GM21390 (cell line): Measurements from ENCODE around the gene NOTUM.

ENCODE experiments used
- ATAC-seq: cut with Tn5 transposase; IDR thresholded peaks from one replicate; pipeline ENCODE4 v1.9.1; 2021; ENCODE audit not compliant: unreplicated experiment

NOTUM gene

DNA sequence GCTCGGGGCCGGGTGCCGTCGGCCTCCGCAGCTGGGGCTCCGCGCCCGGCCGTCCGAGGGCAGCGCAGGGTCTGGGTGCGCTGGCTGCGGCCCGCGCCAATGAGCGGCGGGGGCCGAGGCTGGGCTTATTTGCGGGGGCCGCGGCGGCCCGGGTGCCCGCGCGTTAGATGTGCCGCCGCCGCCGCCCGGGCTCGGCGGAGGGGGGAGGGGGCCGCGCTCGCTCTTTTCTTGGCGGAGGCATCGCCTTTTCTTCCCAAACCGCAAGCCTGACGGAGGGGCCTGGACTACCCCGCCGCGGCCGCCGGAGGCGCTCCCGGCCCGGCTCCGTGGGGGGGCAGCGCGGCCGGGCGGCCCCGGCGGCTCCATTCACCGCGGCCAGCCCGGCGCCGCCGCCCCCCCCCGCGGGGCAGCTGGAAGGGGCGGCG lies at the start of gene NOTUM:
NOTUM (minus strand) TSS at position 101 of the 425 bp plus-strand sequence. CDS start 278 bp downstream, outside the sequence.
- no peak for ATAC-seq

DNA sequence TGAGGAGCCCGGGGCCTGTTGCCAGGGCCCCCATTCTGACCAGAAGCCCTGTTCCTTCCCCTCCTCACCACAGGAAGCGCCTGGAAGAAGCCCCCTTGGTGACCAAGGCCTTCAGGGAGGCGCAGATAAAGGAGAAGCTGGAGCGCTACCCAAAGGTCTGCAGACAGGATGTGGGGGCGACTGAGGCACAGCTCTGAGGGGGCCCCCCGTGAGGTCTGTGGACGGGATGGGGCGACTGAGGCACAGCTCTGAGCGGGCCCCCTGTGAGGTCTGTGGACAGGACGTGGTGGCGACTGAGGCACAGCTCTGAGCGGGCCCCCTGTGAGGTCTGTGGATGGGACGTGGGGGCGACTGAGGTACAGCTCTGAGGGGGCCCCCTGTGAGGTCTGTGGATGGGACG lies 48.4 kb upstream of the NOTUM start:
- no peak for ATAC-seq

GRCh38 chr17:82008941-82009405 lies 48.0 kb upstream of the NOTUM start:
- no peak for ATAC-seq

DNA sequence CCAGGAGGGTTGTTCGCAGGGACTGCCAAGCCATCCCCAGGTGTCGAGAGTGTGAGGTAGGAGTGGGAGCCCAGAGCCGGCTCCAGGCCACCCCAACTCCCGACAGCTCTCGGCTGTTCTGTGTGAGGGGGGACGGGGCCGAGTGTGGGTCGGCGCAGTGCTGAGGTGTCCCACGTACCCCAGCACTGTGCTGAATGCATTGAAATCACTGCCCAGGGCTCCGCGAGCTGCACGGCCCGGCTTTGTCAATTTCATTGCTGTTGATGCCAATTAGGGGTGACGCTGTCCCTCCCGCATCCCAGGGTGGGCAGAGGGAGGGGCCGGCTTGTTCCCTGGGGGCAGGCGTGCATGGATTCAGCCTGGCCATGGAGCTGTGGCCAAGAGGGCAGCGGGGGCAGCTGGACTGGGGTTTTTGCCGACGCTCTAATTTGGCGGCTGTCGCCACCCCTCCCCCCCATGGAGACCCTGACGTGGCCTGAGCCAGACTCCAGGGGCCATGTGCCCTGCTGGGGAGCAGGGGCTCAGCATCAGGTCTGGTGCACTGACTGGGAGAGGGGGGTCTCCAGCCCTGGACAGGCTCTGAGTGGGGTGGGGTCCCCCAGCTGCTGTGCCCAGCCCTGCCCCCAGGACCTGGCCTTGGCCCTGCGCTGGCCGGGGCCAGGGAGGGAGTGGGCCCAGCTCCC lies 47.4 kb upstream of the NOTUM start:
- no peak for ATAC-seq

GRCh38 chr17:82007495-82008257 lies 46.7 kb upstream of the NOTUM start:
- no peak for ATAC-seq

GRCh38 chr17:82007228-82007494 lies 46.2 kb upstream of the NOTUM start:
- ATAC-seq, result no peak

DNA sequence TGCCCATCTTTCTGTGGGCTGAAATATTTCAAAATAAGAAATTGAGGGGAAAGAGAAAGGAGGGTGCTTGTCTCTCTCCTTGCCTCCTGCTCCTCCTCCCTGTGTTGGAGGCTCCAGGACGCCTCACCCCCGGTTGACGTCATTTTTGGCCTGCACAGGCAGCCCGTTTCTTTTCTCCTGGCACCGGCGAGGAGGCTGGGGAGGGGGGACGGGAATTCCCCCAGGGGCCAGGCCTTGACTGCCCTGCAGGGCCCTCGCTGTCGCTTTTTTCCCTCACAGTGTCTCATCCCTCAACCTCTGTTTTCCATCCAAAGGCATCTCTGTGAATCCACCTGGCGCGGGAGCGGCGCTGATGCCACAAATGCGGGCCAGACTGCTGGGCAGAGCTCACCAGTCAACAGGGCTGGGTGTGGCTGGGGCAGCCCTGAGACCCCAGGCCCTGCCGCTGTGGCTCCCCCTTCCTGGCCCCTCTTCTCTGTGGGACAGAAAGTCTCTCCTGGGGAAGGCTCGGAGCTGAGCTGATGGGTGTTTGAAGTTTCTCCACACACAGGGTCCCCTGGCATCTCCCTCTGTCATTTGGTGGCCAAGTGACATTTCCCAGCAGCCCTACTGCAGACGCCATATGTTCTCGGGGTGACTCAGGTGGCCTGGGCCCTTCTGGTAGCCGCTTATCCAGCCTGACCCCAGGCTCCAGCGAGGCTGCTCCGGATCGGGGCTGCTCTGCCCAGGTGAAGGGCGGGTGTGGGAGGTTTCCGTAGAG lies 45.7 kb upstream of the NOTUM start:
- no peak for ATAC-seq

DNA sequence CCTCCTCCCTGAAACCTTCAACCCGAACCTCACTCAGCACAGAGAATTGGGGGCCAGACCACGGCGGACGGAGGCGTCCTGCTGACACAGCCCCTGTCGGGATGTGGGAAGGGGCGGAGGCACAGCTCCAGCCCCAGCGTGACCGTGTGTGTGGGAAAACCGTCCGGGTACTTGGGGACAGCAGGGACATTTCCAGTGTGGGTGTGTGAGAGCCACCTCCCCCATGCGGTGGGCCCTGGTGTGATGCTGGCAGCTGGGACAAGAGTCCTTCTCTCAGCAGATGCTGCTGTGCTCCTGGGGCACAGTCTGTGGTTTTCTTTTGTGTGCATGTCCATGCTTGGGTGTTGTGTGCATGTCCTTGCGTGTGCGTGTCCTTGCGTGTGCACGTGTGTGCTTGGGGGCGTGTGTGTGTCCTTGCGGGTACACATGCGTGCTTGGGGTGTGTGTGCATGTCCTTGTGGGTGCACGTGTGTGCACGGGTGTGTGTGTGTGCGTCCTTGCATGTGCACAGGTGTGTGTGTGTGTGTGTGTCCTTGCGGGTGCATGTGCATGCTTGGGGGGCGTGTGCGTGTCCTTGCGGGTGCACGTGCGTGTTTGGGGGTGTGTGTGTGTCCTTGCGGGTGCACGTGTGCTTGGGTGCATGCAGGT lies 44.8 kb upstream of the NOTUM start:
- no peak for ATAC-seq

DNA sequence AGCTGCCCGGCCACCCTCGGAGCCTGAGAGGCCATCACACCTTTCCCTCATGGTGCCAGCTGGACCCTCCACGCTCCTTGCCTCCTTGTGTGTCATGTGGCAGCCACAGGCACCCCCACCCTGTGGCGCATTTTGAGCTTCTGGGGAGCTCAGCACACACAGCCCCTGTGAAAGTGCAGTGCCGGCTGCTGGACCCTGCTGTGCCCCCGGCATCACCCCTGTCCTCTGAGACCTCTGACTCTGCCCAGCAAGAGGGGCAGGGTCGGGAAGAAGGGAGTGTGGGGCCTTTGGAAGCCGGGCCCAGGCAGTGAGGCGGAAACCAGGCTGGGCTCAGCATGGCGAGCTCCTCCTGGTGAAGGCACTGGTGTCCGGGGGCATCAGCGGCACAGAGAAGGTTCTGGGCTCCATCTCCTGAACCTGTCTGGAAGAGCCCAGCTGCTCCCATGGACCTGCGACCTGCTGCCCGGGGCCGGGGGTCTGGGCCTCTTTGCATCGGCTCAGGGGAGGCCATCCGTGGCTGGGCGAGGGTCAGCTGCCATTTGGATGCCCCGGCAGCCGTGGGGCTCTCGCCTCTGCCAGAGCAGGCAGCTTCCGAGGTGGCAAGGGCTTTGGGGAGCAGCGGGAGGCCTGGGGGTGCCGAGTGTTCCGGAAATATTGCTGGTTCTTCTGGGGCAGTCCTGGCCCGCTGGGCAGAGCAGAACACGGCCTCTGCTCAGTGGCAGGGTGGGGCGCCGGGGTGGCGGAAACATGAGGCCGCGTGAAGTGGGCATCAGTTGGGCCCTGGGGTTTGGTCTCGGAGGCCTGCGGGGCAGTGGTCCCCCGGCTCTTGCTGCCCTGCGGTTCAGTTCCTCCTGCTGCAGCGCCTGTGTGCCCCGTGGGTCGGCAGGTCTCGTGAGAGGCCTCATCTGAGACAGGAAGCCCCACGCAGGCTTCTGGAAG lies 43.8 kb upstream of the NOTUM start:
- ATAC-seq, result no peak

DNA sequence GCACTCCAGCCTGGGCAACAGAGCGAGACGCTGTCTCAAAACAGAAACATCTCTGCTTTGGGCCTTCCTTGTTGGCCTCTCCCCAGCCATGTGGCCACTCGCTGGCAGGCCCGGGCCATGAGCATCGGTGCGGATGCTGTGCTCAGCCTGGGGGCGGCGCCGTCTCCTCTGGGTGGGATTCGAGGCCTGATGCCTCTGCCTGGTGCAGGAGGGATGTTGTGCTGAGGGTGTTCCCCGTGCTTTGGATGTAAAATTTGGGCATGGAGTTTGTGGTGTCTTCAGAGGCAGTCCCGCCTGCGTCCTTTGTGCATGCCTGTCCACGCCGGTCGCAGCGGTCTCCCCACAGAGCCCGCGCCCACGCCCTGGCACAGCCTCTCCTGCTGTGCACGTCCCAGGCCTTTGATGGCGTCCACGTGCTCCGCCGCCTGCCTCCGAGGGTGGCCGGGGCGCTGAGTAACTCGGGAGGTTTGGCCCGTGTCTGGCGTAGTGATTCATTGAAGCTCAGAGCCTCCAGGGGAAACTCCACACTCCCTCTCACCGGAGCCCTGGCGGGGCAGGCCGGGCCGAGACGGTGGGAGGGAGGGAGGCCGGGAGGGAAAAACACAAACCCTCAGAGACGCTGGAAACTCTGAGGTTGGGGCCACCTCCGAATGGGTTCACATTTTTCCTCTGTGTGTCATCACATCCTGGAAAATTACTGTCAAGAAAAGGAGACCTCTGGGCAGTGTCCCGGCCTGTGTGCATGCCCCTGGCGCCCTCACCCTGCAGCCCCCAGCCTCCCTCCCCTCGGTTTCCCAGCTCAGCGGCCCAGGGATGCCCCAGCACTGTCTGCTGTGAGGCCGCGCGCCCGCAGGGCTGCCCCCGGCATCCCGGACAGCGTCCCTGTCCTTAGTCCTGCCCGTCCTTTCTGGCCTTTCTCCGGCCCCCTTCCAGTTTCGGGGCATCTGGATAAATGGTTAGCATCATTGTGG lies 42.7 kb upstream of the NOTUM start:
- ATAC-seq, result no peak

DNA sequence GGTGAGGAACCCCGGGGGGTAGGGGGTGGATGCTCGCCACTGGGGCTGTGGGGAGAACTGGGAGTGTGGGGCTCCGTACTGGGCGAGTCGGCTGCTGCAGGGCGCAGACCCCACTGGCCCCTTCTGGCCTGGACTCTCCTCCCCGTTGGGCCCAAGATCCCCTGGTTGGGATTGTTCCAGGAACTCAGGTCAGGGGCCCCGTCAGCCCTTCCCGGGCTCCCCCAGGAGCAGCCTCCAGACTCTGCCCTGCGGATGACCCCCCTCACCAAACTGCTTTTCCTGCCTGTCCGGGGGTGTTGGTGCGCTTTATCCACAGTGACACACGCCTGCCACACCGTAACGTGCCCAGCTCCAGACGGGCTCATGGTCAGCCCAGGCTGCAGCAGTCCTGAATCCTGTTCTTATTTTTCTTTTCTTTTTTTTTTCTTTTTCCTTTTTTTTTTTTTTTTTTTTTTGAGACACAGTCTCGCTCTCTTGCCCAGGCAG lies 40.6 kb upstream of the NOTUM start:
- ATAC-seq, result no peak

- ATAC-seq, result no peak
Measured at GRCh38 chr17:82000803-82001570, 40.0 kb upstream of the NOTUM start.

GRCh38 chr17:81999976-82000802 lies 39.2 kb upstream of the NOTUM start:
- ATAC-seq, result no peak

- ATAC-seq, result no peak
Measured at GRCh38 chr17:81999587-81999975, 38.6 kb upstream of the NOTUM start.

DNA sequence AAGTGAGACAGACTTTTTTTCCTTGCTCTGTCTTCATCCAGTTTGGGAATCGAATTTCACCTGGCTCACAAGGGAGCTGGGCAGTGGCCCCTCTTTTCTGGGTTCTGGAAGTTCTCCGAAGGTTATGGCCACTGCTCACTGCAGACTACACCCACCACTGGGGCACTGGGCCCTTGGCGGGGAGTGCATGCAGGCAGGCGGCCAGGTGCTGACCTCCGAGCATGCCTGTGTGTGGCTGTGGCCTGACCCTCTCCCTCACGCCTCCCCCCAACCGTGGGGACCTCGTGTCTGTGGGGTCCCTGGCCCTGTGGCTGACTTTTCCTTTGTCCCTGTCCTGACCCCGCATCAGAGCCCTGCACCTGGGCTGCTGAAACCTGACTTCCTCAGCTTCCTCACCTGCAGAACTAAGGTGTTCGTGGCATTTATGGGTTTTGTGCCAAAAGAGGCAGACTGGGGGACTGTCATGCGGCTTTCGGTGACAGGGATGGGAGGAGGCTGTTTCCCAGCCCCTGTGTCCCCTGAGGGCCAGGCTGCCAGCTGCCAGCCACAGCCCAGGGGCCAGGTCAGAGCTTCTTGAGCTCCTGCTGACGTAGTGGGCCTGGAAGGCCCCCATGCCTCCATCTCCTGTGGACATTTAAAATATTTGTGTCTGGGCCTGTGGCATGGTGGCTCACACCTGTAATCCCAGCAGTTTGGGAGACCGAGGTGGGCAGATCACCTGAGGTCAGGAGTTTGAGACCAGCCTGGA lies 37.9 kb upstream of the NOTUM start:
- no peak for ATAC-seq

DNA sequence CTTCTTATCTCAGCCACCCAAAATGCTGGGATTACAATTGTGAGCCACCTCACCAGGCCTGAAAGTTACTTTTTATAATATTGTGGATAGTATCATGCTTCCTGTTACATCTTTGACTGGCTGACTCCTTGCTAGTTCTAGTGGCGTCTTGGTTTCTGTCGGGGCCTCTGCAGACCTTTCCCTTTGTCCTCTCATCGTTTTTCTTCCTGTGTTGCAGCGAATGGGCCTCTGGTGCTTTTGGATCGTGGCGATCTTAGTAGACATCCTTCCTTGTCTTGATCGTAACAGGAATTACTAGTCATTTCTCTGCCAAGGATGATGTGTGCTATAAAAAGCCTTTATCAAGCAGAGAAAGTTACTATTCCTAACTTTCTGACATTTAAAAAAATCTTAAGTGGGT lies 37.2 kb upstream of the NOTUM start:
- ATAC-seq, result no peak
